ENCODE results near the gene LSG1.
"Not testable (repeated sequence)": the region's sequence is repeated elsewhere in the genome, so short reads cannot be mapped to it uniquely, and the experiment has no call there.

The LSG1 gene

GRCh38 chr3:194606941-194607340 is 65.0 kb downstream of the LSG1 start:
- Histone ChIP-seq H2AFZ (no peak overlapping the region), H3K27ac (no peak overlapping the region), H3K4me1 (no peaks in the 10 kb centered on the region), H3K9ac (no peak overlapping the region), H3K36me3 (ENCODE audit: control insufficient read depth, insufficient read depth, low read length) (no peaks in the 10 kb centered on the region), H3K79me2 (no peaks in the 10 kb centered on the region), H3K27me3 (ENCODE audit: control insufficient read depth, insufficient read depth, low read length) (no peaks in the 10 kb centered on the region), H3K4me2 (ENCODE audit: low read length) (no peak overlapping the region), H3K9me3 (ENCODE audit: control insufficient read depth, low read length) (no peaks in the 10 kb centered on the region), H3K4me3 (ENCODE audit: low read depth, low read length) (no peak overlapping the region)
- no peak for TF ChIP-seq CTCF (IDR thresholded peaks at IDR 0.05)

GRCh38 chr3:194606163-194606562 is 65.8 kb downstream of the LSG1 start:
- no peak for TF ChIP-seq CTCF (IDR thresholded peaks at IDR 0.05)
- Histone ChIP-seq H3K4me2 (ENCODE audit: low read length) (no peak overlapping the region), H3K27me3 (ENCODE audit: control insufficient read depth, insufficient read depth, low read length) (no peaks in the 10 kb centered on the region), H3K9me3 (ENCODE audit: control insufficient read depth, low read length) (no peaks in the 10 kb centered on the region), H3K79me2 (no peaks in the 10 kb centered on the region), H2AFZ (no peak overlapping the region), H3K36me3 (ENCODE audit: control insufficient read depth, insufficient read depth, low read length) (no peaks in the 10 kb centered on the region), H3K4me3 (ENCODE audit: low read depth, low read length) (no peak overlapping the region), H3K4me1 (no peaks in the 10 kb centered on the region), H3K27ac (no peak overlapping the region), H3K9ac (no peak overlapping the region)

- not testable (repeated sequence) for H3K27me3 ChIP-seq (ENCODE audit: control insufficient read depth, insufficient read depth, low read length); H3K79me2 ChIP-seq; H3K36me3 ChIP-seq (ENCODE audit: control insufficient read depth, insufficient read depth, low read length); H3K4me1 ChIP-seq; H2AFZ ChIP-seq; H3K4me2 ChIP-seq (ENCODE audit: low read length); H3K27ac ChIP-seq; H3K4me3 ChIP-seq (ENCODE audit: low read depth, low read length); H3K9ac ChIP-seq; H3K9me3 ChIP-seq (ENCODE audit: control insufficient read depth, low read length)
Measured at GRCh38 chr3:194605314-194605713, 66.7 kb downstream of the LSG1 start.

- H3K4me1 ChIP-seq, result no peaks in the 10 kb centered on the region
- no peak overlapping the region for H3K27ac ChIP-seq
- H3K9me3 ChIP-seq (ENCODE audit: control insufficient read depth, low read length), result no peaks in the 10 kb centered on the region
- H2AFZ ChIP-seq, result no peak overlapping the region
- no peak for TF ChIP-seq CTCF (IDR thresholded peaks at IDR 0.05)
- no peaks in the 10 kb centered on the region for H3K79me2 ChIP-seq
- no peak overlapping the region for H3K4me2 ChIP-seq (ENCODE audit: low read length)
- H3K9ac ChIP-seq, result no peak overlapping the region
- H3K4me3 ChIP-seq (ENCODE audit: low read depth, low read length), result no peak overlapping the region
- no peaks in the 10 kb centered on the region for H3K36me3 ChIP-seq (ENCODE audit: control insufficient read depth, insufficient read depth, low read length)
- no peaks in the 10 kb centered on the region for H3K27me3 ChIP-seq (ENCODE audit: control insufficient read depth, insufficient read depth, low read length)
Measured at GRCh38 chr3:194604837-194605236, 67.2 kb downstream of the LSG1 start.

GRCh38 chr3:194604126-194604525 is 67.9 kb downstream of the LSG1 start:
- H3K79me2 ChIP-seq, result no peaks in the 10 kb centered on the region
- H2AFZ ChIP-seq, result no peak overlapping the region
- no peak overlapping the region for H3K4me2 ChIP-seq (ENCODE audit: low read length)
- no peaks in the 10 kb centered on the region for H3K36me3 ChIP-seq (ENCODE audit: control insufficient read depth, insufficient read depth, low read length)
- H3K9me3 ChIP-seq (ENCODE audit: control insufficient read depth, low read length), result no peaks in the 10 kb centered on the region
- H3K4me1 ChIP-seq, result no peaks in the 10 kb centered on the region
- no peaks in the 10 kb centered on the region for H3K27me3 ChIP-seq (ENCODE audit: control insufficient read depth, insufficient read depth, low read length)
- H3K9ac ChIP-seq, result no peak overlapping the region
- TF ChIP-seq CTCF (IDR thresholded peaks at IDR 0.05), result no peak
- H3K27ac ChIP-seq, result no peak overlapping the region
- H3K4me3 ChIP-seq (ENCODE audit: low read depth, low read length), result no peak overlapping the region
